ENCODE measurements around the gene ADCK2.

DNA sequence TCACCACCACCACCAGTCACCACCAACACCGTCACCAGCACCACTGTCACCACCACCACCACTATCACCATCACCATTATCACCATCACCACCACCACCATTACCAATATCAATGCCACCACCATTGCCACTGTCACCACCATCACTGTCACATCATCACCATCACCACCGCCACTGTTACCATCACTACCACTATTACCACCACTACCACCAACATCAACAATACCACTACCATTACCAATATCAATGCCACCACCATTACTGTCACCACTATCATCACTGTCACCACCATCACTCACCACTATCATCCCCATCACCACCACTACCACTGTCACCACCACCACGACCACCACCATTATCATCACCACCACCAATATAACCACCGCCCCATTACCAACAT, 18.1 kb upstream of the ADCK2 start:
- TF ChIP-seq, protein P1, sequence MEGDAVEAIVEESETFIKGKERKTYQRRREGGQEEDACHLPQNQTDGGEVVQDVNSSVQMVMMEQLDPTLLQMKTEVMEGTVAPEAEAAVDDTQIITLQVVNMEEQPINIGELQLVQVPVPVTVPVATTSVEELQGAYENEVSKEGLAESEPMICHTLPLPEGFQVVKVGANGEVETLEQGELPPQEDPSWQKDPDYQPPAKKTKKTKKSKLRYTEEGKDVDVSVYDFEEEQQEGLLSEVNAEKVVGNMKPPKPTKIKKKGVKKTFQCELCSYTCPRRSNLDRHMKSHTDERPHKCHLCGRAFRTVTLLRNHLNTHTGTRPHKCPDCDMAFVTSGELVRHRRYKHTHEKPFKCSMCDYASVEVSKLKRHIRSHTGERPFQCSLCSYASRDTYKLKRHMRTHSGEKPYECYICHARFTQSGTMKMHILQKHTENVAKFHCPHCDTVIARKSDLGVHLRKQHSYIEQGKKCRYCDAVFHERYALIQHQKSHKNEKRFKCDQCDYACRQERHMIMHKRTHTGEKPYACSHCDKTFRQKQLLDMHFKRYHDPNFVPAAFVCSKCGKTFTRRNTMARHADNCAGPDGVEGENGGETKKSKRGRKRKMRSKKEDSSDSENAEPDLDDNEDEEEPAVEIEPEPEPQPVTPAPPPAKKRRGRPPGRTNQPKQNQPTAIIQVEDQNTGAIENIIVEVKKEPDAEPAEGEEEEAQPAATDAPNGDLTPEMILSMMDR (conservative IDR thresholded peaks at IDR 0.05; ENCODE audit: low read length), result no peak
- no peak for TF ChIP-seq EZH2phosphoT487 (IDR thresholded peaks at IDR 0.05; ENCODE audit: borderline replicate concordance)

Measured in Loucy (cell line).